HuH-7.5 (cell line): ENCODE data around the gene TEX11.
"Not testable (repeated sequence)": the region's sequence is repeated elsewhere in the genome, so short reads cannot be mapped to it uniquely, and the experiment has no call there.

ENCODE experiments used
- DNase-seq: peaks from one replicate; pipeline ENCODE4 v3.0.0; 2011; ENCODE audit warnings: low spot score

TEX11 gene

DNA sequence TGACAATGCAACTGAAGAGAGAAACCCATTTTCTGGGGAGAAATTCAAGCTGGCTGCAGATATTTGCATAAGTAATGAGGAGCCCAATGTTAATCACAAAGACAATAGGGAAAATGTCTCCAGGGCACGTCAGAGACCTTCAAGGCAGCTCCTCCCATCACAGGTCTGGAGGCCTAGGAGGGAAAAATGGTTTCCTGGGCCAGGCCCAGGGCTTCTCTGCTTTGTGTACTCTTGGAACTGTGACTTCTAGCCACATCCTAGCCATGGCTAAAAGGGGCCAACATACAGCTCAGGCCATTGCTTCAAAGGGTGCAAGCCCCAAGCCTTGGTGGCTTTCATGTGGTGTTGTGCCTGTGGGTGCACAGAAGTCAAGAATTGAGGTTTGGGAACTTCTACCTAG is 321.4 kb downstream of the TEX11 start:
- DNase-seq, result not testable (repeated sequence)

DNA sequence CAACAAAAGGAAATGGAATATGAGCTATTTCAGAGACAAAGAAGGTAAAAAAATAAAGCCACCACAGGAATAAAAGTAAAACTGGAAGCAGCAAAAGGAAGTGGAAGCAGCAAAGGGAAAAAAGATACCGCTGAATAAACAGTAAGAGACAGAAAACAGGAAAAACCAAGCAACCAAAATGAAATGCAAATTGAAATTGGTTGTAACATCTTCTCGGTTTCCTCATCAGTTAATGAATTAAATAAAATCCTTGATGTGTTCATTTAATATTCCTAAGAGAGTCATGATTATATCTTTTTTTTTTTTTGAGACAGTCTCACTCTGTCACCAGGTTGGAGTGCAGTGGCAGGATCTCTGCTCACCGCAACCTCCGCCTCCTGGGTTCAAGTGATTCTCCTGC is 331.1 kb downstream of the TEX11 start:
- no peak for DNase-seq

DNA sequence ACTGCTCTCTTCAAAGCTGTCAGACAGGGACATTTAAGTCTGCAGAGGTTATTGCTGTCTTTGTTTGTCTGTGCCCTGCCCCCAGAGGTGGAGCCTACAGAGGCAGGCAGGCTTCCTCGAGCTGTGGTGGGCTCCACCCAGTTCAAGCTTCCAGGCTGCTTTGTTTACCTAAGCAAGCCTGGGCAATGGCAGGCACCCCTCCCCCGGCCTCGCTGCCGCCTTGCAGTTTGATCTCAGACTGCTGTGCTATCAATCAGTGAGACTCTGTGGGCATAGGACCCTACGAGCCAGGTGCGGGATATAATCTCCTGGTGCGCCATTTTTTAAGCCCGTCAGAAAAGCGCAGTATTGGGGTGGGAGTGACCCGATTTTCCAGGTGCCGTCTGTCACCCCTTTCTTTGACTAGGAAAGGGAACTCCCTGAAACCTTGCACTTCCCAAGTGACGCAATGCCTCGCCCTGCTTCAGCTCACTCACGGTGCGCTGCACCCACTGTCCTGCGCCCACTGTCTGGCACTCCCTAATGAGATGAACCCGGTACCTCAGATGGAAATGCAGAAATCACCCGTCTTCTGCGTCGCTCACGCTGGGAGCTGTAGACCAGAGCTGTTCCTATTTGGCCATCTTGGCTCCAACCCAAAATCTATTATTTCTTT is 338.5 kb downstream of the TEX11 start:
- not testable (repeated sequence) for DNase-seq

DNA sequence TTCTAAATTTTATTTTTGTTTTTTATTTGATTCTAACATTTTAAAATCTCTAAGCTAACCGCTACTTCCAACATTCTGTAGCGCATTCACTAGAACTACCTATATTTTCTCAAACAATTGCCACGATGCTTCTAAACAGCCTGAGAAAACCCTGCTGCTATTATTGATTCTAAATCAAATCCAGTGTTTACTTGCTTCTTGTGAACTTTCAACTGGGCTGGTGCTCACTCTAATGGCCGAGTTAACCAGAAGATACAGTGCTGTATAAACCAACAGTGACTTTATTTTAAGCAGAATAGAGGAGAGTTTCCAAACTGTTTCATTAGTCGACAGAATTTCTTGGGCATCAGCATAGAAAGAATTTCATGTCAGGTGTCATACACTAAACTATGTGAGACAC is 353.6 kb downstream of the TEX11 start:
- DNase-seq, result no peak

- no peak for DNase-seq
Observed at GRCh38 chrX:70554523-70554922, 354.0 kb downstream of the TEX11 start.

DNA sequence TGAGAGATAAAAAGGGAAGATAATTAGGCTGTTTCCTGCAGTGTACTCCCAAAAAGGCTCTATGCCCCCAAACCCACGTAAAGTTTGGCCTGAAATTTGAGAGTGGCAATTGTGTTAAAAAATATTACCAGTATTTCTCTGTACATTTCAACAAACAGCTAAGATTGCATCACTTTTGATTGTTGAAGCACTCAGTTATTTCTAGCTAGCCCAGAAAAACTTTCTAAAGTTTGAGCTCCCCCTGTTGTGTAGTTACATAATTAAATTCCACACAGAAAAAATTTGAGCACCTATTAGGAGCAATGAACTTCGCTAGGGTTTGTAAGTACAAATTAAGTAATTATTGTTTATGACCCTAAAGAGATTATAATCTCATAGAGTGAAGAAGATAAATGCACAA is 354.4 kb downstream of the TEX11 start:
- DNase-seq, result no peak

- no peak for DNase-seq
Observed at GRCh38 chrX:70553516-70553915, 355.0 kb downstream of the TEX11 start.

DNA sequence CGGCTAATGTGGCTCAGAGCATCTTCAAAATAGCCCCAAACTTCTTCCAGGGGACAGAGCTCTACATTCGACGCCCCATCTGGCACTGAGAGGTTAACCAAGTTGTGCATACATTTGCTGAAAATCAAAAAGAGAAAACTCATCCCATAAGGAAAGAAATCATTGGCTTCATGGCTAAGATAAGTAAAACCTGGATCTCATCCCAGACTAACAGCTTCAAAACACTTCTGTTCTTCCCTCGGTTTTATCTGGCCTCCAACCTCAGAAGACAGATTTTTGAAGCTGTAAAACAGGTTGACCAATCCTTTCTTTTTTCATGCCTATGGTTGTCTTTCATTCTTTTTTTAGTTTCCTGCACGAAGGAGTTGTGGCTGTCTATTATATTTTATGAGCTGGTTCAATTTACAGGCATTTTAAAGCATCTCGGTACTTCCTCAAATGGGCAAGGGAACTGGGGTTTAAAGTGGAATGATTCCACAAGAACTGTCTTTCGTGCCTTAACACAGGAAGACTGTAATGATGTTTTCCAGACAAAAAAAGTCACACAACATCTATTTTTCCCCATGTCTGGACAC is 356.3 kb downstream of the TEX11 start:
- DNase-seq, result no peak

GRCh38 chrX:70549429-70549828 is 359.1 kb downstream of the TEX11 start:
- DNase-seq, result no peak

DNA sequence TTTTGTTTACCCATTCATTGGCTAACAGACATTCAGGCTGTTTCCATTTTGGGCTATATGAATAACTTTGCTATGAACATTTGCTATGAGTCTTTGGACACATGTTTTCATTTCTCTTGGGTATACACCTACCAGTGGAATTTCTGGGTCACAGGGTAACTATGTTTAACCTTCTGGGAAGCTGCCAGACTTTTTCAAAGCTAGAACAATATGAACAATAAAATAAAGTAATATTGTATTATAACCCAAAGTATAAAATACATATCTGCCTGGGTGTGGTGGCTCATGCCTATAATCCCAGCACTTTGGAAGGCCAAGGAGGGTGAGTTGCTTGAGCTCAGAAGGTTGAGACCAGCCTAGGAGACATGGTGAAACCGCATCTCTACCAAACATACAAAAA is 373.3 kb downstream of the TEX11 start:
- no peak for DNase-seq

DNA sequence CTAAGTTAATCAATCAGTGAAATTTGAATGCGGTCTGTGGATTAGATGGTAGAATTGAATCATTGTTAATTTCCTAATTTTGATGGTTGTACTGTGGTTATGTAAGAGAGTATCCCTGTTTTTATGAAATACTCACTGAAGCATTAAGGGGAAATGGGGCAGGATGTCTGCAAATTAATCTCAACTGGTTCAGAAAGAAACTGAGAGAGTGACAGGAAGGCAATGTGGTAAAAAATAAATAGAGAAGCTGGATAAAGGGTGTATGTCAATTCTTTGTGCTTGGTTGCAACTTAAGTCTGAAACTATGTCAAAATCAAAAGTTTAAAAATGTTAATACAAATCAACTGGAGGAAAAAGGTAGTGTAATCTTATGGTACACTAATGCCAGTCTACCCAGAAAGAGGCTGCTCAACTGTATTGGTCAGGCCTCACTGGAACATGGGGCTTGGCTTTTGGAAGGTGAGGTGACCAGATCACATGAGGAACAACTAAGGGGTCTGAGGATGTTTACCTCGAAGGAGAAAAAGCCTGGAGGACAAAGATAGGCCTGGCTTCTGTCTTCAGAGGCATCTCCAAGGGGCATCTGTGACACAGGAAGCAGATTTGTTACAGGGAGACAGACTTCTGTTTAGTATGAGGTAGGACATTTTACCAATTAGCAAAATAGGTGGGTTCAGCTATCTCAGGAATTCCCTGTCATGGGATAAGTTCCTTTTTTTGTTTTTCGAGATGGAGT is 380.7 kb downstream of the TEX11 start:
- no peak for DNase-seq

DNA sequence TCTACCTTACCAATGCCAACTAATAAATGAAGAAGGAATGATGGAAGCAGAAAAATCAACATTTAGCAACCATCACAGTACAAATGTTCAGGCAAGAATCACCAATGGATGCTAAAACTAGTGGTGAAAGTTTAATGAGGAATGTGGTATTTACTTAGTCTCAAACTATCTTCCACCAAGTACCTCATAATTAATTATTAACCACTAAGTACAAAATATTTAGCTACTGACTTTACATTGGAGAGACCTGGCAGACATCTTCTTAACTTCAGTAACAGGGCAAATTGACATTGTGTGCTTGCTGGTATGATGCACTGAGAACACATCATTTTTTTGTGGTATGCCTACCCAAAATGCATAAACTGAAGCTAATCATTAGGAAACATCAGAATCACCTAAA is 381.5 kb downstream of the TEX11 start:
- DNase-seq, result no peak

GRCh38 chrX:70525733-70526132 is 382.8 kb downstream of the TEX11 start:
- no peak for DNase-seq

DNA sequence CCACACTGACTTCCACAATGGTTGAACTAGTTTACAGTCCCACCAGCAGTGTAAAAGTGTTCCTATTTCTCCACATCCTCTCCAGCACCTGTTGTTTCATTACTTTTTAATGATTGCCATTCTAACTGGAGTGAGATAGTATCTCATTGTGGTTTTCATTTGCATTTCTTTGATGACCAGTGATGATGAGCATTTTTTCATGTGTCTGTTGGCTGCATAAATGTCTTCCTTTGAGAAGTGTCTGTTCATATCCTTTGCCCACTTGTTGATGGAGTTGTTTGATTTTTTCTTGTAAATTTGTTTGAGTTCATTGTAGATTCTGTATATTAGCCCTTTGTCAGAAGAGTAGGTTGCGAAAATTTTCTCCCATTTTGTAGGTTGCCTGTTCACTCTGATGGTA is 392.8 kb downstream of the TEX11 start:
- DNase-seq, result not testable (repeated sequence)

DNA sequence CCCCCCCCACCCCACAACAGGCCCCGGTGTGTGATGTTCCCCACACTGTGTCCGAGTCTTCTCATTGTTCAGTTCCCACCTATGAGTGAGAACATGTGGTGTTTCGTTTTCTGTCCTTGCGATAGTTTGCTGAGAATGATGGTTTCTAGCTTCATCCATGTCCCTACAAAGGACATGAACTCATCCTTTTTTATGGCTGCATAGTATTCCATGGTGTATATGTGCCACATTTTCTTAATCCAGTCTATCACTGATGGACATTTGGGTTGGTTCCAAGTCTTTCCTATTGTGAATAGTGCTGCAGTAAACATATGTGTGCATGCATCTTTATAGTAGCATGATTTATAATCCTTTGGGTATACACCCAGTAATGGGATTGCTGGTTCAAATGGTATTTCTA is 393.2 kb downstream of the TEX11 start:
- DNase-seq, result not testable (repeated sequence)

DNA sequence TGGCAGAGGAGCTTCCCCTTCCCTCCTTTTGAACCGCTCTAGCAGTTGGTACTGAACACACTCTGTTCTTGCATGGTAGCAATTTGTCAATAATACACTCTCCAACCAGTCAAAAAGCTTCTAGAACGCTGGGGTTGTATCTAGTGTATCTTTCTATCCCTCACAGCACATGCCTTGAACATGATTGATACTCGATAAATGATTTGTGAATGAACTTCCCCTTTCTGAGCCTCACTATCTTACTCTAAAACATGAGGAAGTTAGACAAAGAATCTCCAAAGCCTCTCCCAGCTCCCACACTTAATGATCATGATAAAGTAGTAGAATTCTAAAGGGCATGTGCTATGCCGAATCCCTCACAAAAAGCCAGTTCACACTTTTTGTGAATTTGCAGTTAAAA is 399.4 kb downstream of the TEX11 start:
- DNase-seq, result no peak

- DNase-seq, result no peak
Observed at GRCh38 chrX:70508296-70508911, 400.1 kb downstream of the TEX11 start.

GRCh38 chrX:70505451-70505841 is 403.1 kb downstream of the TEX11 start:
- no peak for DNase-seq

DNA sequence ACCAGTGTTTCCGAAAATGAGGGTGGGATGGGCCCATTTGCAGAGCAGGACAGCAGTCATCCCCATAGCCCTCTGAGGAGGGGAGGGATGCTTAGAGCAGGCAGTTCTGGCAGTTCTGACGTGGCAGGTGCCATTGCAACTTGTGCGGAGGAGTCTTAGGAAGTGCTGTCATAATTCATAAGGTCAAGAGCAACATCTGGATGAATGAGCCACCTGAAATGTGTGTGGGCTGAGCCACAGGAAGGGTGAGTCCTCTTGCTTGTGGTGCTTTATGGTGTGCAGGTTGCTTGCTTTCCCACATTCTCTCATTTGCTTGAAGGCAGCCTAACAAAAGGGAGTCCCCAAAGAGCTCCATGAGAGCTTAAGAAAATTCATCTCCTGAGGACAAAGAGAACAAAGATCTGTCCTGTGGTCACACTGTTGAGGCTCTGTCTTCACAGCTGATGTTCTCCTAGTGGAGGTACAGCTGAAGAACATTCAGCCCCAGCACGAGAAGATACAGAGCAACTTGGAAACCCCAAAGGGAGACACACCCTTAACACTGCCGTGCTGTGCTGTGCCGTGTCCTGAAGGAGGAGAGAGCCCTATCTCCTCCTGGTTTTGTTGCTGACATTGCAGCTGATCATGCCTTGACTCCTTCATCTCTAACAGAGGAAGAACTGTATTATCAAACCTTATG is 403.6 kb downstream of the TEX11 start:
- no peak for DNase-seq

- no peak for DNase-seq
Observed at GRCh38 chrX:70500826-70501225, 407.7 kb downstream of the TEX11 start.

DNA sequence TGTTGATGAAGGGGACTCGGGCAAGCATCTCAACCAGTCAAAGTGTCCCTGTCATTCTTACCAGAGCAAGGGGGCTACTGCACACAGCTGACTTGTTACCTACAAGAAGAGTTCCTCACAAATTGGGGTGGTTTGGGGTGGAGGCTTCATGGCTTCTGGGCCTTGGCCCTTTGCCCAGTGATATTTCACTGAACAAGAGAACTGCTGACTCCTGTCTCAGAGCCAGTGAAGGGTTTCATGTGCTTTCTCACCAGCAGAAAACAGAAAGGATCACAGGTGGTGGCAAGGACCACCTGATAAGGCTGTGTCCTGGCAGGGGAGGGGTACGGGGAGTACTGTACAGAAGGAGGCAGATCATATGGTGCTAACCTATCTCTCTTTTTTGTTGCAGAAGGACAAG is 410.4 kb downstream of the TEX11 start:
- no peak for DNase-seq

- DNase-seq, result no peak
Observed at GRCh38 chrX:70497026-70497425, 411.5 kb downstream of the TEX11 start.

GRCh38 chrX:70496491-70496890 is 412.0 kb downstream of the TEX11 start:
- no peak for DNase-seq
